Esophagus squamous epithelium (tissue), 4 donors: Measurements from ENCODE around the gene INSL3.

ENCODE experiments used
- CTCF ChIP-seq, 6 experiments: fragments of 450-650 bp in 4 of 6; fragments of 200-600 bp in 2 of 6; sonication (generic) in 2 of 6; IDR thresholded peaks; one replicate each; pipeline ENCODE4 v1.5.1; 2016 to 2019; ENCODE audit warnings: antibody characterized with exemption in 6 of 6, mild to moderate bottlenecking in 4 of 6, moderate library complexity in 4 of 6
- POLR2A ChIP-seq, 4 donors: fragments of 450-650 bp; IDR thresholded peaks; one replicate each; pipeline ENCODE4 v1.6.1; 2017; ENCODE audit warnings: antibody characterized with exemption in 4 of 4, mild to moderate bottlenecking in 4 of 4, moderate library complexity in 3 of 4

GRCh38 chr19:17772172-17772571 is 49.1 kb downstream of the INSL3 start:
- TF ChIP-seq CTCF (IDR thresholded peaks at IDR 0.05) (no peak), POLR2A (IDR thresholded peaks at IDR 0.05) (no peak)
